GM12801 (cell line): ENCODE data around the gene SDK1.

Experiments used
- TF ChIP-seq, protein P1 (sequence below): IDR thresholded peaks from one replicate; pipeline ENCODE4 v1.5.1; 2011; ENCODE audit warnings: control low read depth; ENCODE audit not compliant: insufficient read length; ENCODE audit errors: extremely low read depth

Gene SDK1

DNA sequence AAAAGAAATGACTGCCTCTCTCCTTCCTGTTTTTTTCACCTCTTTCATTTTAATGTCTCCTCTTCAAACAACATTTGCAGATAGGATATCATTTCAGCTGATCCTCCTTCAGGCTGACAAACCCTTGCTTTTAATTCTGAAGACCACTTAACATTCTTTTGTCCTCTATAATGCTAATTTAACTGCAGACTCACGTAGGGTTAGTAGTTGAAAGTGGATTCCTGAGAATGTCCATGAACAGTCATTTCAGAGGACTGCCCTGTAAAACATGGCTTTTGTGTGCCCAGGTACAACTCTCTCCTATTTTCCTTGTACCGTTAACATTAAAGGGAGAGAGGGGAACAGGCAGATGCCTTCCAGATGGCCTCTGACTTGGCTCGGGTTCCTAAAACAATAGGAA, 524.4 kb downstream of the SDK1 start:
- TF ChIP-seq, protein P1, sequence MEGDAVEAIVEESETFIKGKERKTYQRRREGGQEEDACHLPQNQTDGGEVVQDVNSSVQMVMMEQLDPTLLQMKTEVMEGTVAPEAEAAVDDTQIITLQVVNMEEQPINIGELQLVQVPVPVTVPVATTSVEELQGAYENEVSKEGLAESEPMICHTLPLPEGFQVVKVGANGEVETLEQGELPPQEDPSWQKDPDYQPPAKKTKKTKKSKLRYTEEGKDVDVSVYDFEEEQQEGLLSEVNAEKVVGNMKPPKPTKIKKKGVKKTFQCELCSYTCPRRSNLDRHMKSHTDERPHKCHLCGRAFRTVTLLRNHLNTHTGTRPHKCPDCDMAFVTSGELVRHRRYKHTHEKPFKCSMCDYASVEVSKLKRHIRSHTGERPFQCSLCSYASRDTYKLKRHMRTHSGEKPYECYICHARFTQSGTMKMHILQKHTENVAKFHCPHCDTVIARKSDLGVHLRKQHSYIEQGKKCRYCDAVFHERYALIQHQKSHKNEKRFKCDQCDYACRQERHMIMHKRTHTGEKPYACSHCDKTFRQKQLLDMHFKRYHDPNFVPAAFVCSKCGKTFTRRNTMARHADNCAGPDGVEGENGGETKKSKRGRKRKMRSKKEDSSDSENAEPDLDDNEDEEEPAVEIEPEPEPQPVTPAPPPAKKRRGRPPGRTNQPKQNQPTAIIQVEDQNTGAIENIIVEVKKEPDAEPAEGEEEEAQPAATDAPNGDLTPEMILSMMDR: no peak

DNA sequence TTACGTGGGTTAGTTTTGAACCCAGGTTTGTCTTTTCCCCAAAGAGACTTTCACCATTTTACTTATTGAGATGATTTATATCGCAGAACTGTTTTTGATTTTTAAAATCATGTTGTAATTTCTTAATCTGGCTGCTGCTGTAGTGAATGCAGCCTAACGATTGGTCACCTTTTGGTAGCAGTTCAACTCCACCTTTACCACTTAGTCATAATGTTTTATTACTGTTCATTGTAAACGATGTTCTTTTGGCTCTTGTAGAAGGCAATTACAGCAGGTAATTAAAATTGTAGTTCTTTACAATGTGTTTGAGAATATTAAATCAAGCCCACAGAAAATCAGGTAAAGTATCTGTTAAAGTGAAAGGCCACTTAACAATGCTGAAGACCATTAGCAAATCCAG, 531.1 kb downstream of the SDK1 start:
- TF ChIP-seq, protein P1: no peak

DNA sequence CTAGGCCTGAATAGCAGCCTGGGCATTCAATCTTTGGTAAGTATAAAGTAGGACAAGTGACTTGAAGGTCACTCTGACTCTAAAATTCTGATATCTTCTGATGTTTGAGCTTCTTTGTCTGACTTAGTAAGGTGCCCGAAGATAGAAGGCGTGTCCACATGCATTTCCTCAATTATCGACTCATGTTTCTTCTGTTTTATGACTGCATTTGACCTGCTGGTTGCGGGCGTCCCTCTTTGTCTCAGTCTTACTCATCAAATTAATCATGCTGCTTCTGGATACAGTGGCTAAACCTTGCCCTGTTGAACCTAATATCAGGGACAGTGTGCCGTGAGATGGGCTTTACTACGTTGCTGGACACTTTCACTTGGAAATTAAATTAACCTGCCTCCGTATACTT, 534.1 kb downstream of the SDK1 start:
- TF ChIP-seq, protein P1: no peak

DNA sequence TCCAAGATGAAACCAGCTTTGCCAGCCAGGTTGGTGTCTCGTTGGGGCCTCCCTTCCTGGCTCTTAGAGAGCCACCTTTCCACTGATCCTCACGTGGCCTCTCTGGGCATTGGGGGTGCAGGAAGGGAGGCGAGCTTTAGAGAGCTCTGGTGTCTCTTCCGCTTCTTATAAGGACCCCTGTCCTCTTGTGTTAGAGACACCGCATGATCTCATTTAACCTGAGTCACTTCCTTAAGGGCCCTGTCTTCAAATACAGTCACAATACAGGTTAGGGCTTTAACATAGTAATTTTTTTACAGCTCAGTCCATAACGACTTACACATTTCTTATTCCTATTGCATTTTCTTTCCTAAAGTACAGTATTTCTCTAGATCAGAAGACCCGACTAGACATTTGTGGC, 535.8 kb downstream of the SDK1 start:
- TF ChIP-seq, protein P1: no peak

- TF ChIP-seq, protein P1: no peak
These were observed 543.6 kb downstream of the SDK1 start for GRCh38 chr7:3844540-3845151.

DNA sequence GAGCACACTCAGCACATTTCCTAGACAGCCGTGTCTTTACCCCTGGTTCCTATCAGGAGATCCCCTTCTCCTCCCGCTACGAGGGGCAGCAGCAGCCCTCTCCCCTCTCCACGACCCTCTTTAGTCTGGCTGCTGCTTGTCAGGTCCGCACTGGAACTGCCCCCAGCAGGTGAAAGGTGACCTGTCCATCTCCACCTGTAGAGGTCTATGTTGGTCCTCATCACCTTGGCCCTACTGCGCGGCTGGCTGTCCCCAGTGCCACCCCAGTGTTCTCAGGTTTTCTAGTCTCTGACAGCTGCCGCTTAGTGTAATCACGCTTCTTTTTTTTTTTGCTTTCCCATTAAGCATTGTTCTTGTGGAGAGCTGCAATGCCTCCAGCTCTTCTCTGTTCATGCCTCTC, 545.7 kb downstream of the SDK1 start:
- TF ChIP-seq, protein P1: no peak

GRCh38 chr7:3847336-3847735, 546.3 kb downstream of the SDK1 start:
- TF ChIP-seq, protein P1: no peak
